Left renal cortex interstitium (tissue), 4 donors: ENCODE data around the gene CCDC6. TPM values are rescaled to one million over a fixed set of nuclear protein-coding genes. Genes with fewer than 3 reads are reported as not detected.
"Not testable (repeated sequence)": the region's sequence is repeated elsewhere in the genome, so short reads cannot be mapped to it uniquely, and the experiment has no call there.

ENCODE experiments used
- DNase-seq, 4 donors: peaks; one replicate each; pipeline ENCODE4 v3.0.0-alpha.2; 2013; ENCODE audit warnings: low read depth in 4 of 4, low spot score in 2 of 4, missing footprints in 1 of 4
- polyA plus RNA-seq, 4 donors: library from polyadenylated mRNA; unstranded; fragments of 120-200 nt; gene quantifications; one replicate each; pipeline ENCODE4 v1.2.1, GENCODE V29; 2013; ENCODE audit not compliant: insufficient read length in 4 of 4

CCDC6 gene
- polyA plus RNA-seq, 4 donors: 35.2 to 43.1 (median 39.6) TPM

DNA sequence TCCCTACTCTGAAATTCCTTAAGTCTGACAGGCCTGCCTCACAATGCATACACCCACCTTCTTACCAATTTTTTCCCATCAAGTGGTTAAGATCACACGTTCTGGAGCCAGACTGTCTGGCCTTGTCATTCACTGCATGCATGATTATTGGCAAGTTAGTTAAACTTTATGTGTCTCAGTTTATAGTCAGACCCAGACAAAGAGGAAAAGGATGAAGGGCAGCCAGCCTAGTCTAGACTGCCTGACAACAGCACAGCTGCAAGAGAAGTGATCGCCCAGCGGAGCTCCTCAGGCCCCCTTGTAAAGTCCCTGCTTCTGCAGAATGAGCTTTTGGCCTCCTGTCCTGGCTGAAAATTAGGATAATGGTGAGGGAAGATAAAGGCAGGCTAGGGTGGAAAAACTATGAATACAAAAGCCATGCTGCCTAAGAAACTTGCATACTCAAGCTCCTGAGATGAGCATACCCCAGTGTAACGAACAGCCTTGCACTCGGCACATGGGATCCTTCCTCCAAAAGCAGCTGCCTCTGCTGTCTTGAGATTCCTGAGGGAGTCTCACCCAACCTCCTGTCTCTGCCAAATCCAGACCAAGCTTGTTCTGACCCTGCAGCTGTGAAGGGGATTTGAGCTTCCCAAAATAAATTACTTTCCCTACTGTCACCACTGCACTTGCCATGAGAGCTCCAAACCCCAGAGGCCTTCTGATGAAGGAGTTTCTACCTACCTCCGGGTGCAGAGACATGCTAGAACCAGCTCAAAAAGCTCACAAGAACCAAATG, 126.4 kb downstream of the CCDC6 start:
- no peak for DNase-seq

DNA sequence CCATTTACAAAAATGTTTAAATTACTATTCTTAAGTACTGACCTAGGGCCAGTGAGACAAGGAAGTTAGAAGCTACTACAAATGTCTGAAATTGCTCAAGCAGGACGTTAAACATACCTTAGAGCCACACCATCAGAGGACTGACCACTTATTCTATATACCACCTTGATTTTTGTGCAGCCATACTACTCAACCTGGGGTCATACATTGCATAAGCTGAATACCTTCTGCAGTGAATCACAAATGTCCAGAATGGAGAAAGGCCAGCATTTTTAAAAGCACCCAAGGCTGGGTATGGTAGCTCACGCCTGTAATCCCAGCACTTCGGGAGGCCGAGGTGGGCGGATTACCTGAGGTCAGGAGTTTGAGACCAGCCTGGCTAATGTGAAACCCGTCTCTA, 131.9 kb downstream of the CCDC6 start:
- DNase-seq: no peak

- DNase-seq: no peak
These were observed 133.3 kb downstream of the CCDC6 start for GRCh38 chr10:59773088-59773487.

DNA sequence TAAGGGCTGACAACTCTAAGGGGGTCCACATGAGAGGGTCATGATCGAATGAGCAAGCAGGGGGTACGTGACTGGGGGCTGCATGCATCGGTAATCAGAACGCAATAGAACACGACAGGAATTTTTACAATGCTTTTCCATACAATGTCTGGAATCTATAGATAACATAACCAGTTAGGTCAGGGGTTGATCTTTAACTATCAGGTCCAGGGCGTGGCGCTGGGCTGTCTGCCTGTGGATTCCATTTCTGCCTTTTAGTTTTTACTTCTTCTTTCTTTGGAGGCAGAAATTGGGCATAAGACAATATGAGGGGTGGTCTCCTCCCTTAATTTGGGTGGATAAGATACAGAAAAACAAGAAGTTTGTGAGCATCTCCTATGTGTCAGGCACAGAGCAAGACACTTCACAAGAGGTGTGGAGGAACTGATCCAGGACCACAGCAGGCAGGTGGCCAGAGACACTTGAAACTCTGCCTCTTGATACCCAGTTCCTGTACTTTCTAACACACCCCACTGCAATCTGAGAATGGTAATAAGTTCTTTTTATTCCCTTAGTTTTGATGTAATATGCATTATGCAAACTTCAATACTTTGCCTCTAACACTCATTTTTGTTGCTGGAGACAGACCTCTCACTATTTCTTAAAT, 135.1 kb downstream of the CCDC6 start:
- no peak for DNase-seq

DNA sequence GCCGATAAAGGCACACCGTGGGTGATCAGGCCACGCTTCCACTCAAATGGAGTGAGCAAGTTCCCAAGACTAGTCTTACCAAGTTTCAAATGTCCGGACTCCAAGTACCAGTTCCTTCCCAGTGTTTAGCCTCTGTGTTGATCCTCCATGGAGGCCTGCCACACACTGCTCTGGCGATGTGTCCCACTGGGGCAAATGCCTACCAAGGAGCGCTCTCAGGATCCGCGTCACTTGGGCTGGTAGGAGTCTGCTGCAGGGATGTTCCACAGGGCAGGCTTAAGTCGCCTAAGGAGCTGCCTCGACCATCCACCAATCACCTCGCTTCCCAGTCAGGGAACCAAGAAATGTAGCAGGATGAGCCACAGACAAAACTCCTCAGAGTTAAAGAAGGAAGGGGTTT, 135.7 kb downstream of the CCDC6 start:
- DNase-seq: no peak

DNA sequence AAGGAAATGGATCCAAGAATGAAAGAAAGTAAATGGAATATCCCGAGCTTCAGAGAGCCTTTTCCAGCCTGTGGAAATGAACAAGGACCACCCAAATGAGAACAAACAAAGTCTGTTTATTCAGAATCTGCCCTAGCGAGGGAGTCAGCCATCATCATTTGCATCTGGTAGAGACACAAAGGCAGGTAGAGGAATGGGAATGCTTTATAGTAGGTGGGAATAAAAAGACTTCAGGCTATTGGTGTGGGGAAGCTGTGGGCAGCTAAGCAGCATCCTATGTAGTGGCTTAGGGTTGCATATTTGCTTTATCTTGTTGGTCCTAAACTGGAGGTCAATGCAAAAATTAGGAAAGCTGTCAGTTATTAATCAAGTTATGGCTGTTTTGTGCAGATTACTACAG, 143.9 kb downstream of the CCDC6 start:
- no peak for DNase-seq

DNA sequence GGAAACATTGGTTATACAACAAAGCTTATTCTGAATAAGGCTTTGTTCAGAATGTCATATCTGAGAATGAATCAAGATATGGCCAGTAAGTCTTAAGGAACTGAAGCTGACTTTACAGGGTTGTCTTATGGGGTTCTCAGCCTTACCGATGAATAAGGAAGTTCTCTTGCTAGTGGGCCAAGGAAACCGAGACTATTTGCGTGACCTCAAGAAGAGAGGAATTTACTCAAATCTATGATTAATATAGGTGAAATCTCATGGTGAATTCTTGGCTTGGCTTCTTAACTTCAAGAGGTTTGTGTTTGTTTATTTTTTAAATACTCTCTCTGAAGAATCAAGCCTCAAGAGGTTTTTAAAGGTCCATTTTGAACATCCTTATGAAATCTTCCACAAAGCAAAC, 148.4 kb downstream of the CCDC6 start:
- DNase-seq: no peak

GRCh38 chr10:59754951-59755350, 151.4 kb downstream of the CCDC6 start:
- DNase-seq: no peak

DNA sequence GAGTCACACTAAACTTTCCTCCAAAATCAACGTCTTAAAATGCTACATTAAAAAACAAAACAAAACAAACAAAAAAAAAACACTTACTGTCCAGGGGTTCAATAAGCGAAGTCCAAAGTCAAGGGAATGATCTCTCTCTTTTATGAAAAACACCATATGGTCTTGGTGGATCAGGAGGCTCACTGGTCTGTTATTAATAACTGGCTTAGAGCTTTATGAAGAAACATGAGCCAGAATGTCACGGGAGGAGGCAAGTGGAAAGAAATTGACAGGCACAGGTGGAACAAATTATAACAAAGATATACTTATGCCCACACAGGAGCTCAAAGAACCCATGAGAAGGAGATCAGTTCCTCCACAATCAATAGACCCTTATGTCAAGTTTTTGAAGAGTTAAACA, 153.1 kb downstream of the CCDC6 start, which contains the start of gene MRLN:
Gene MRLN, minus strand, starts transcription at position 189 of the 400 bp plus-strand sequence.
- no peak for DNase-seq

GRCh38 chr10:59752278-59752940, 153.9 kb downstream of the CCDC6 start:
- DNase-seq: no peak

GRCh38 chr10:59750155-59750945, 156.0 kb downstream of the CCDC6 start:
- DNase-seq: no peak

GRCh38 chr10:59748834-59749233, 157.5 kb downstream of the CCDC6 start:
- DNase-seq: peak in 2 of 4 donors; percentile 2 to 24

- no peak for DNase-seq
These were observed 161.1 kb downstream of the CCDC6 start for GRCh38 chr10:59745163-59745650.

- not testable (repeated sequence) for DNase-seq
These were observed 161.6 kb downstream of the CCDC6 start for GRCh38 chr10:59744762-59745161.

DNA sequence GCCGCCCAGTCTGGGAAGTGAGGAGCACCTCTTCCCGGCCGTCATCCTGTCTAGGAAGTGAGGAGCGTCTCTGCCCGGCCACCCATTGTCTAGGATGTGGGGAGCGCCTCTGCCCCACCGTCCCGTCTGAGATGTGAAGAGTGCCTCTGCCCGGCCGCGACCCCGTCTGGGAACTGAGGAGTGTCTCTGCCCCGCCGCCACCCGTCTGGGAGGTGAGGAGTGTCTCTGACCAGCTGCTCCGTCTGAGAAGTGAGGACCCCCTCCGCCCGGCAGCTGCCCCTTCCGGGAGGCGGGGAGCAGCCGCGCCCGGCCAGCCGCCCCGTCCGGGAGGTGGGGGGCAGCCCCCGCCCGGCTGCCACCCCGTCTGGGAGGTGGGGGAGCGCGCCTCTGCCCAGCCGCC, 162.2 kb downstream of the CCDC6 start:
- DNase-seq: not testable (repeated sequence)

DNA sequence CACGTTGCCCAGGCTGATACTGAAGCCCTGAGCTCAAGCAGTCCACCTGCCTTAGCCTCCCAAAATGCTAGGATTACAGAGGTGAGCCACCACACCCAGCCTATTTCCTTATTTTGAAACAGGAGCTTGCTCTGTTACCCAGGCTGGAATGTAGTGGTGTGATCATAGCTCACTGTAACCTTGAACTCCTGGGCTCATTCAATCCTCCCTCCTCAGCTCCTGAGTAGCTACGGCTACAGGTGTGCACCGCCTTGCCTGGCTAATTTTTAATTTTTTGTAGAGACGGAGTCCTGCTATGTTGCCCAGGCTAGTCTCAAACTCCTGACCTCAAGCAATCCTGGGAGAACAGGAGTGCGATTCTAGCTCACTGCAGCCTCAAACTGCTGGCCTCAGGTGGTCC, 164.8 kb downstream of the CCDC6 start:
- no peak for DNase-seq

DNA sequence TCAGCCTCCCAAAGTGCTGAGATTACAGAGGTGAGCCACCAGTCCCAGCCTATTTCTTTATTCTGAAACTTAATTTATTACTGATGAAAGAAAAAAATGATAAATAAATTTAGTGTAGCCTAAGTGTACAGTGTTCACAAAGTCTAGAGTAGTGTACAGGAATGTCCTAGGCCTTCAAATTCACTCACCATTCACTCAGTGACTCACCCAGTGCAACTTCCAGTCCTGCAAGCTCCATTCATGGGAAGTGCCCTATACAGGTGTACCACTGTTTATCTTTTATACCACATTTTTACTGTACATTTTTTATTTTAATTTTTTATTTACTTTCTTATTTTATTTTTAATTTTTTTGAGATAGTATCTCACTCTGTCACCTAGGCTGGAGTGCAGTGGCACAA, 165.3 kb downstream of the CCDC6 start:
- no peak for DNase-seq
